Cardiac muscle cell (in vitro differentiated cells and primary cell): Measurements from ENCODE around the gene TMTC2. TPM values are rescaled to one million over a fixed set of nuclear protein-coding genes. Genes with fewer than 3 reads are reported as not detected.
A peak's percentile ranks its signal among the peaks of the same experiment; 100 is the strongest.

Experiments used
- DNase-seq, 2 donors: peaks; one replicate each; pipeline versions ENCODE4 v3.0.0 to v3.0.0-alpha.2; 2010 to 2017; ENCODE audit warnings: low read depth in 1 of 2, low spot score in 1 of 2
- H3K27ac ChIP-seq: fragments of 200-600 bp; sonication (generic); 2 replicates; pipeline ENCODE4 v1.5.1; 2016
- H3K27me3 ChIP-seq: fragments of 200-600 bp; sonication (generic); 2 replicates; pipeline ENCODE4 v1.6.0; 2016; ENCODE audit warnings: control low read depth
- H3K36me3 ChIP-seq: fragments of 200-600 bp; sonication (generic); 2 replicates; pipeline ENCODE4 v1.5.1; 2016; ENCODE audit warnings: control low read depth
- H3K4me1 ChIP-seq: fragments of 200-600 bp; sonication (generic); 2 replicates; pipeline ENCODE4 v1.8.1; 2017; ENCODE audit warnings: low read depth, mild to moderate bottlenecking, mixed run types
- H3K4me3 ChIP-seq: fragments of 200-600 bp; sonication (generic); 2 replicates; pipeline ENCODE4 v1.5.1; 2016; ENCODE audit warnings: mild to moderate bottlenecking
- H3K9me3 ChIP-seq: fragments of 200-600 bp; sonication (generic); 2 replicates; pipeline ENCODE4 v1.5.1; 2017; ENCODE audit warnings: low read depth, mild to moderate bottlenecking, control low read depth
- polyA plus RNA-seq: library from polyadenylated mRNA; unstranded; fragments of >200 nt; fragmentation: Nextera tagmentation; extraction: Ambion mirVana; gene quantifications from 2 replicates; pipeline ENCODE4 v1.2.1, GENCODE V29; 2016
- total RNA-seq: library from RNA; depleted of rRNA; stranded (reverse); fragments of >200 nt; gene quantifications from 2 replicates; pipeline ENCODE4 v1.2.3, GENCODE V29; 2016
- TF ChIP-seq, protein P1 (sequence below): IDR thresholded peaks from 2 replicates; pipeline ENCODE4 v1.5.1; 2012; ENCODE audit warnings: low read depth, mild to moderate bottlenecking, low read length

TMTC2 gene
- total and polyA plus RNA-seq, 2 experiments from 2014 or later = 0.89 to 10.8 TPM

DNA sequence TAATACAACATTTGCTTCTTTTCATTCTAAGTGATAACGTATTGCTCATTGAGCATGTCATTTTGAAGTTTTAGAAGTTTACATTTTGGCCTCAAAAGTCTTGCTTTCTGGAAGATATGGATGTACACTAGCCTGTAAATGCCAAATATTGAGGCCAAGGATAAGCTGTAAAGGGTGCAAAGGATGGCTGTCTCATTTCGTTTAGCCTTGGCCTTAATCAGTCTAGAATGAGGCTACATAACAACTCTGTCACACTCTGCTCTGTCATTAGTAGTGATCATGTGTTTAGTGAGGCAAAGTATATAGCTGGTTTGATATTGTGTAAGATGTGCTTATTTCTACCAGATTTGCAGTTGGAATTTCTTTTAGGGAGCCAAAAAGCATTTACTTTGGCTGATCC, 344.5 kb downstream of the TMTC2 start:
- Histone ChIP-seq H3K4me1 (no peaks in the 10 kb centered on the region), H3K36me3 (no peaks in the 10 kb centered on the region), H3K27me3 (no peaks in the 10 kb centered on the region), H3K27ac (no peak overlapping the region), H3K9me3 (no peaks in the 10 kb centered on the region), H3K4me3 (no peak overlapping the region)
- DNase-seq = no peak
- TF ChIP-seq, protein P1, sequence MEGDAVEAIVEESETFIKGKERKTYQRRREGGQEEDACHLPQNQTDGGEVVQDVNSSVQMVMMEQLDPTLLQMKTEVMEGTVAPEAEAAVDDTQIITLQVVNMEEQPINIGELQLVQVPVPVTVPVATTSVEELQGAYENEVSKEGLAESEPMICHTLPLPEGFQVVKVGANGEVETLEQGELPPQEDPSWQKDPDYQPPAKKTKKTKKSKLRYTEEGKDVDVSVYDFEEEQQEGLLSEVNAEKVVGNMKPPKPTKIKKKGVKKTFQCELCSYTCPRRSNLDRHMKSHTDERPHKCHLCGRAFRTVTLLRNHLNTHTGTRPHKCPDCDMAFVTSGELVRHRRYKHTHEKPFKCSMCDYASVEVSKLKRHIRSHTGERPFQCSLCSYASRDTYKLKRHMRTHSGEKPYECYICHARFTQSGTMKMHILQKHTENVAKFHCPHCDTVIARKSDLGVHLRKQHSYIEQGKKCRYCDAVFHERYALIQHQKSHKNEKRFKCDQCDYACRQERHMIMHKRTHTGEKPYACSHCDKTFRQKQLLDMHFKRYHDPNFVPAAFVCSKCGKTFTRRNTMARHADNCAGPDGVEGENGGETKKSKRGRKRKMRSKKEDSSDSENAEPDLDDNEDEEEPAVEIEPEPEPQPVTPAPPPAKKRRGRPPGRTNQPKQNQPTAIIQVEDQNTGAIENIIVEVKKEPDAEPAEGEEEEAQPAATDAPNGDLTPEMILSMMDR = no peak

GRCh38 chr12:83036847-83037246, 350.1 kb downstream of the TMTC2 start:
- H3K27ac ChIP-seq = no peak overlapping the region
- TF ChIP-seq, protein P1 = no peak
- H3K4me1 ChIP-seq = no peaks in the 10 kb centered on the region
- peaks cover 2% of the 10 kb centered on the region for H3K27me3 ChIP-seq
- H3K4me3 ChIP-seq = no peak overlapping the region
- no peak for DNase-seq
- no peaks in the 10 kb centered on the region for H3K9me3 ChIP-seq
- H3K36me3 ChIP-seq = no peaks in the 10 kb centered on the region

- H3K4me3 ChIP-seq = no peak overlapping the region
- no peak for DNase-seq
- peaks cover 4% of the 10 kb centered on the region for H3K27me3 ChIP-seq
- no peaks in the 10 kb centered on the region for H3K36me3 ChIP-seq
- H3K4me1 ChIP-seq = no peaks in the 10 kb centered on the region
- H3K27ac ChIP-seq = no peak overlapping the region
- H3K9me3 ChIP-seq = no peaks in the 10 kb centered on the region
- TF ChIP-seq, protein P1 = no peak
Observed at GRCh38 chr12:83039413-83039812, 352.7 kb downstream of the TMTC2 start.

- no peaks in the 10 kb centered on the region for H3K36me3 ChIP-seq
- H3K27me3 ChIP-seq = peaks cover 4% of the 10 kb centered on the region
- H3K4me1 ChIP-seq = no peaks in the 10 kb centered on the region
- no peak overlapping the region for H3K4me3 ChIP-seq
- peak in 1 of 2 donors; percentile 11 for DNase-seq
- no peaks in the 10 kb centered on the region for H3K9me3 ChIP-seq
- TF ChIP-seq, protein P1 = no peak
- H3K27ac ChIP-seq = no peak overlapping the region
Observed at GRCh38 chr12:83040339-83040738, 353.6 kb downstream of the TMTC2 start.

DNA sequence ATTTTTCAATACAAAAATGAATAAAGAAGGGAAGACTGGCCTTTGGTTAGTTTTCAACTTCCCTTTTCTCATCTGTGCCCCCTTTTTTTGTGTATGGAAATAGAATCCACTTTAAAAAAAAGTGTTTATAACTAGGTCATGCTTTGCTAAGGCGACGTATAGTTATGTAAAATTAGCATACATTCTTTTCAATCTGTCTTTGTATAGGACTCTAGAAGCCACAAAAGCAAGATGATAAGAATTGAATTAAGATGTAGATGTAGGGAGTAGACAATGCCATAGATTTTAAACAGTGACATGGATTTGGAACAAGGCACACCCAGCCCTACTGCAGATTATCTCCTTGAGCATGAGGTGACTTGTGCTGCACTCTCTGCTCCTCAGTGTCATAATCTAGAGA, 354.3 kb downstream of the TMTC2 start:
- Histone ChIP-seq H3K36me3 (no peaks in the 10 kb centered on the region), H3K9me3 (no peaks in the 10 kb centered on the region), H3K27ac (no peak overlapping the region), H3K27me3 (peaks cover 4% of the 10 kb centered on the region), H3K4me3 (no peak overlapping the region), H3K4me1 (no peaks in the 10 kb centered on the region)
- TF ChIP-seq, protein P1 = no peak
- DNase-seq = no peak
